Measurements from ENCODE around the gene RBBP5. TPM values are rescaled to one million over a fixed set of nuclear protein-coding genes. Genes with fewer than 3 reads are reported as not detected.

The RBBP5 gene, protein sequence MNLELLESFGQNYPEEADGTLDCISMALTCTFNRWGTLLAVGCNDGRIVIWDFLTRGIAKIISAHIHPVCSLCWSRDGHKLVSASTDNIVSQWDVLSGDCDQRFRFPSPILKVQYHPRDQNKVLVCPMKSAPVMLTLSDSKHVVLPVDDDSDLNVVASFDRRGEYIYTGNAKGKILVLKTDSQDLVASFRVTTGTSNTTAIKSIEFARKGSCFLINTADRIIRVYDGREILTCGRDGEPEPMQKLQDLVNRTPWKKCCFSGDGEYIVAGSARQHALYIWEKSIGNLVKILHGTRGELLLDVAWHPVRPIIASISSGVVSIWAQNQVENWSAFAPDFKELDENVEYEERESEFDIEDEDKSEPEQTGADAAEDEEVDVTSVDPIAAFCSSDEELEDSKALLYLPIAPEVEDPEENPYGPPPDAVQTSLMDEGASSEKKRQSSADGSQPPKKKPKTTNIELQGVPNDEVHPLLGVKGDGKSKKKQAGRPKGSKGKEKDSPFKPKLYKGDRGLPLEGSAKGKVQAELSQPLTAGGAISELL
- 16.6 and 19.4 TPM in 2 replicates for total RNA-seq

DNA sequence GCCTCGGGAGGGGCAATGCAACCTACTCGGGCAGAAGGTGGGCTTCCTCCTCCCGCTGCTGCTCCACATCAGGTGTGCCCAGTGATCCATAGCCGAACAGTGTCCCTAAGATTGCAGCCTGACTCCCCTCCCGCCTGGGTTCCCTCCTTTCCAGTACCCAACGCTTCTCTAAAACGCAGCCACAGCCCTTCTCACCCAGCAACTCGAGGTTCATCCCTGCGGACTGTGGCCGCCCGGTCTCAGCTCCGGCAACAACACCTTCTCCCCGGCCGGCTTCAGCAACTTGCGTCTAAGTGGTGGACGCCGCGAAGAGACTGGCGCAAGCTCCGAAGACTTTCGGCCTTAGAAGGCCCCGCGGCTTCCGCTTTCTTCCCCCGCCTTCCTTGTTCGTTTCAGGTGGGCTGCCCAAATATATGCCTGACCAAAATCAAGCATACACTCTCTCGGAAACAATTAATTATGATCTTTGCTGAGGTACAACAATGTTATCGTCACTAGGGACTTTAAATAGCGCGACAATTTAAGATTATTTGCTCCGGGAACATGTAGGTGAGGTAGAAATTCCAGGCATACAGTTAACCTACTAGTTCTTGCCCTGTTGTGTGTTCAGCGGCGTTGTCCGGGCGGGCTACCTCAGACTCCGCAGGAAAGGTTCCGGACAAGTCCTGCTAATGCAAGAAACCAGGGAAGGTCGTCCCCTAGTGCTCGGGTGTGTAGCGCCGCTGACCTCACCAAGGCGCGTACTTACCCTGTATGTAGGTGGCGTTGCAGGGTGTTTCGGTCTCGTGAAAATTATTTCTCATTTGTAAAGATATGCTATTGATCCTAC lies at the start of gene RBBP5:
Gene RBBP5, minus strand, starts transcription at position 319 of the 829 bp plus-strand sequence. Its CDS starts 105 bp downstream, at position 214.

DNA sequence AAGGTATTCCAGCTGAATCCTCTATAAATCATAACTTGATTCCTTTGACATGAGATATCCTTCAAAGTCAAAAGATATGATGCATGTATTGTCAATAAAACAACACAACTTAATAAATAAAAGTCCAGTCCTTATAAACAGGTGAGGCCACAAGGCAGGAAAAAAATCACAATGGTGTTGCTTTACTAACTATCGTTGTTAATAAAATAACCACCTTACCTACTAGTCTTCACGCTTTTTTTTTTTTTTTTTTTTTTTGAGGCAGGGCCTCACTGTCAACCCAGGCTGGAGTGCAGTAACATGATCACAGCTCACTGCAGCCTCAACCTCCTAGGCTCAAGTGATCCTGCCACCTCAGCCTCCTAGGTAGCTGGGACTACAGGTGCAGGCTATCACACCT lies 37.4 kb downstream of the RBBP5 start, which contains the start of gene TMEM81:
Gene TMEM81, minus strand, starts transcription at position 101 of the 400 bp plus-strand sequence. CDS start 140 bp downstream, outside the sequence.

DNA sequence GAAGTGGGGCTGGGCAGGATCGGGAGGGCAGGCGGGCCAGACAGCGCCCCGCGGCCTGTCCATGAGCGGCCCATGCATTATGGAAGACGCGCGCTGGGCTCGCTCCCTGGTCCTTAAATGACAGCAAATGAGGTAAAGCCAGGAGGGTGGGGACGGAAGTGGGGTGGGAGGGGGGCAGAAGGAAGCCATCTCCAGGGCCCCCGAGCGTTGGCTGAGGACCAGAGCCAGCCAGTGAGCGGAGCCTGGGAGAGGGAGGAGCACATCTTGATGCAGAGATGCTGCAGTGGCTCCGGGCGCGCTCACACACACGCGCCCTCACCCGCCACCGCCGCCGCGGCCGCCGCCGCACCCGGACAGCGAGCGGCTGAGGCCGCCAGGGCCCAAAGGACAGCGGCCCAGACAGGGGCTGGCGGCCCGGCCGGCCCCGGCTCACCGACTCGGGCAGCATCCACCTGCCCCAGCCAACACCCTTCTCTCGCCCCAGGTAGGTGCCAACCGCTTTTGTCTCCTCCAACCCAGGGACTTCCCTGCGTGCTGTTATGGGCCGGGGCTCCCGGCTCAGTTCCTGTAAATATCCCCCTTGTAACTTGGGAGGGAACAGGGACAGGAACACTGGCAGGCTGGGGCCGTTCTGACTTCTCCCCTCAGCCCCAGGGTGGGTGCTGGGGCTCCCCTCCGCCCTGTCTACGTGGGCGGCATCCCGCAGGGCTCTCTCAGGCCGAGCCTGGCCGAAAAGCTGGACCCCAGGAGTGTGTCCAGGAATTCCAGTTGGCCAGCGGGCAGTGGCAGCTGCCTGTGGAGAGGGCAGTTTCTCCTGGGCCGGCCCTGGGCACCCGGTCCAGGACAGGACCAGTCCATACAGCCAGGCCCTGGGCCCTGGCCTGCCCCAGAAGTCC lies 78.6 kb downstream of the RBBP5 start, which contains the start of gene CNTN2:
Gene CNTN2, plus strand, starts transcription at position 302 of the 896 bp plus-strand sequence. CDS start 9,974 bp downstream, outside the sequence.

Other genes starting within 250 kb of the RBBP5 start
- gene CNTN2, start 78.8 kb downstream of the RBBP5 start, total RNA-seq: under 0.01 TPM in 1 of 2 replicates, not detected in the other
- gene TMEM81, start 37.5 kb downstream of the RBBP5 start, total RNA-seq: 0.96 and 2.3 TPM in 2 replicates
- 10.8 and 12.1 TPM in 2 replicates for gene DSTYK, start 89.7 kb upstream of the RBBP5 start, total RNA-seq
- gene TMCC2, start 106.0 kb upstream of the RBBP5 start, total RNA-seq: 0.64 and 1.4 TPM in 2 replicates
- gene NUAK2, start 199.8 kb upstream of the RBBP5 start, total RNA-seq: 6.2 and 21.9 TPM in 2 replicates
- 0.24 TPM in 1 of 2 replicates, not detected in the other for gene KLHDC8A, start 234.9 kb upstream of the RBBP5 start, total RNA-seq